Hepatocyte (in vitro differentiated cells): ENCODE measurements around the gene STXBP4. TPM values are rescaled to one million over a fixed set of nuclear protein-coding genes. Genes with fewer than 3 reads are reported as not detected.

Experiments used
- DNase-seq: peaks from one replicate; pipeline ENCODE4 v3.0.0-alpha.2; 2016; ENCODE audit warnings: low spot score
- H2AFZ ChIP-seq: fragments of 200-600 bp; sonication (generic); 2 replicates; pipeline ENCODE4 v1.6.0; 2016; ENCODE audit warnings: antibody characterized with exemption, mild to moderate bottlenecking
- H3K27ac ChIP-seq: fragments of 200-600 bp; sonication (generic); 2 replicates; pipeline ENCODE4 v1.5.1; 2016; ENCODE audit warnings: mild to moderate bottlenecking
- H3K27me3 ChIP-seq: fragments of 200-600 bp; sonication (generic); 2 replicates; pipeline ENCODE4 v1.6.1; 2016
- H3K36me3 ChIP-seq: fragments of 200-600 bp; sonication (generic); replicated peaks from 2 replicates; pipeline ENCODE4 v1.5.1; 2016; ENCODE audit warnings: low read depth; ENCODE audit not compliant: insufficient read depth
- H3K4me1 ChIP-seq: fragments of 200-600 bp; sonication (generic); 2 replicates; pipeline ENCODE4 v1.5.1; 2016; ENCODE audit warnings: mild to moderate bottlenecking, moderate library complexity; ENCODE audit not compliant: insufficient read depth
- H3K4me2 ChIP-seq: fragments of 200-600 bp; sonication (generic); 2 replicates; pipeline ENCODE4 v1.6.0; 2016
- H3K4me3 ChIP-seq: fragments of 200-600 bp; sonication (generic); 2 replicates; pipeline ENCODE4 v1.5.1; 2016; ENCODE audit warnings: mild to moderate bottlenecking
- H3K79me2 ChIP-seq: fragments of 200-600 bp; sonication (generic); 2 replicates; pipeline ENCODE4 v1.6.0; 2017; ENCODE audit warnings: mild to moderate bottlenecking
- H3K9me2 ChIP-seq: fragments of 200-600 bp; sonication (generic); replicated peaks from 2 replicates; pipeline ENCODE4 v1.6.0; 2017; ENCODE audit warnings: mild to moderate bottlenecking; ENCODE audit not compliant: insufficient read depth
- H3K9me3 ChIP-seq: fragments of 200-600 bp; sonication (generic); 2 replicates; pipeline ENCODE4 v1.5.1; 2016; ENCODE audit warnings: low read depth, mild to moderate bottlenecking
- H4K20me1 ChIP-seq: fragments of 200-600 bp; sonication (generic); 2 replicates; pipeline ENCODE4 v1.6.0; 2016; ENCODE audit warnings: mild to moderate bottlenecking; ENCODE audit not compliant: insufficient read depth, poor library complexity, severe bottlenecking
- EZH2 ChIP-seq: fragments of 200-600 bp; sonication (generic); IDR thresholded peaks from 2 replicates; pipeline ENCODE4 v1.6.1; 2016; ENCODE audit warnings: antibody characterized with exemption, mild to moderate bottlenecking, borderline replicate concordance
- EZH2phosphoT487 ChIP-seq: fragments of 200-600 bp; sonication (generic); IDR thresholded peaks from one replicate; pipeline ENCODE4 v1.6.1; 2018; ENCODE audit warnings: antibody characterized with exemption, mild to moderate bottlenecking, low read depth, moderate library complexity; ENCODE audit not compliant: unreplicated experiment, severe bottlenecking
- WGBS: methylation state at CpG from one replicate; pipeline ENCODE4 v1.1.6; 2016; ENCODE audit warnings: low lambda C conversion rate; ENCODE audit errors: missing lambda C conversion rate; 5-methylcytosine and 5-hydroxymethylcytosine counted together
- polyA plus RNA-seq: library from polyadenylated mRNA; unstranded; fragments of >200 nt; fragmentation: Nextera tagmentation; extraction: Ambion mirVana; gene quantifications from 2 replicates; pipeline ENCODE4 v1.2.1, GENCODE V29; 2016
- small RNA-seq: library from RNA; depleted of rRNA; stranded (forward); fragments of <200 nt; gene quantifications from one replicate; pipeline ENCODE3, GENCODE V24; 2014
- total RNA-seq: library from RNA; depleted of rRNA; stranded (reverse); fragments of >200 nt; gene quantifications from 2 replicates; pipeline ENCODE4 v1.2.3, GENCODE V29; 2014
- TF ChIP-seq, protein P1 (sequence below): fragments of 200-600 bp; sonication (generic); IDR thresholded peaks from 2 replicates; pipeline ENCODE4 v1.5.1; 2016; ENCODE audit warnings: antibody characterized with exemption, mild to moderate bottlenecking; ENCODE audit not compliant: poor library complexity

Gene STXBP4
- total and polyA plus RNA-seq, 2 experiments from 2014 or later, result 9.0 to 50.1 TPM

DNA sequence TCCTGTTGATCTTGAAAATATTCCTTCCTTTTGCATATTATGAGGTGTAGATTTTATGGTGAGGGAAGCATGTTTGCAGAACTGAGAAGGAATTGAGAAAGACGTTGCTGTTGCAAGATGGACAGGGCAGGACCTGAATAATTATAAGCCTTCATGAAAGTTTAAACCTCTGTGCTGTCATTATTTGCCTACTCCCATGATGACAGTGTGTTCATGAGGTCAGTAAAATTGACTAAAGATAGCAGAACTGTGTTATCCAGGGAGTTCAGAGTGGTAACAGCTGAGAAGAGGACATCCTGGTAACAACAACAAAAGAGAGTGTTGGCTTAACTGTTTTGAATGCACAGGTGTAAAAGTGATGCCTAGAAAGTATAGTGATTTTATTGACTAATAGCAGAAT is 250.9 kb downstream of the STXBP4 start:
- H3K9me2 ChIP-seq, result no peaks in the 10 kb centered on the region
- no peaks in the 10 kb centered on the region for H3K36me3 ChIP-seq
- WGBS, result 48% methylated on average over 1 of the region's 1 CpG
- no peaks in the 10 kb centered on the region for H4K20me1 ChIP-seq
- DNase-seq, result no peak
- H3K4me2 ChIP-seq, result no peak overlapping the region
- no peaks in the 10 kb centered on the region for H3K4me1 ChIP-seq
- no peak overlapping the region for H3K4me3 ChIP-seq
- H3K27ac ChIP-seq, result no peak overlapping the region
- TF ChIP-seq, protein P1, sequence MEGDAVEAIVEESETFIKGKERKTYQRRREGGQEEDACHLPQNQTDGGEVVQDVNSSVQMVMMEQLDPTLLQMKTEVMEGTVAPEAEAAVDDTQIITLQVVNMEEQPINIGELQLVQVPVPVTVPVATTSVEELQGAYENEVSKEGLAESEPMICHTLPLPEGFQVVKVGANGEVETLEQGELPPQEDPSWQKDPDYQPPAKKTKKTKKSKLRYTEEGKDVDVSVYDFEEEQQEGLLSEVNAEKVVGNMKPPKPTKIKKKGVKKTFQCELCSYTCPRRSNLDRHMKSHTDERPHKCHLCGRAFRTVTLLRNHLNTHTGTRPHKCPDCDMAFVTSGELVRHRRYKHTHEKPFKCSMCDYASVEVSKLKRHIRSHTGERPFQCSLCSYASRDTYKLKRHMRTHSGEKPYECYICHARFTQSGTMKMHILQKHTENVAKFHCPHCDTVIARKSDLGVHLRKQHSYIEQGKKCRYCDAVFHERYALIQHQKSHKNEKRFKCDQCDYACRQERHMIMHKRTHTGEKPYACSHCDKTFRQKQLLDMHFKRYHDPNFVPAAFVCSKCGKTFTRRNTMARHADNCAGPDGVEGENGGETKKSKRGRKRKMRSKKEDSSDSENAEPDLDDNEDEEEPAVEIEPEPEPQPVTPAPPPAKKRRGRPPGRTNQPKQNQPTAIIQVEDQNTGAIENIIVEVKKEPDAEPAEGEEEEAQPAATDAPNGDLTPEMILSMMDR, result no peak
- TF ChIP-seq EZH2 (no peak), EZH2phosphoT487 (no peak)
- H3K79me2 ChIP-seq, result no peaks in the 10 kb centered on the region
- H3K27me3 ChIP-seq, result no peaks in the 10 kb centered on the region
- H3K9me3 ChIP-seq, result no peaks in the 10 kb centered on the region
- H2AFZ ChIP-seq, result no peak overlapping the region

DNA sequence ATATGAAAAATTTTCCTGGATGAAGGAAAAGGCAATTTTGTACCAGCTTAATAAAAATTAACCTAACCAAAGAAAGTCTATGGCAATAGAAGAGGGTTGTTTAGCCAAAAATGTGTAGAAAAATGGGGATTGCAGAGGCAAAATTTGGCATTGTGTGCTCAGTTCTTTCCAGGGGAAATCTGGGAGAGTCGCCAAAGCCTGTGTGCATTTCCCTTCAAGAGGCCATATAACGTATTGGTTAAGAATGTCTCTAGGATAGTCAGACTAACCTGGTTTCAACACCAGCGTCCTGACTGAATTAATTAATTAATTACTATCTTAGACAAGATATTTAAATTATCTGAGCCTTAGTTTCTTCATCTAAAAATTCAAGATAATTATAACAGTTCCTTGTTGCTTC is 251.4 kb downstream of the STXBP4 start:
- Histone ChIP-seq H3K79me2 (no peaks in the 10 kb centered on the region), H3K27me3 (no peaks in the 10 kb centered on the region), H3K9me2 (no peaks in the 10 kb centered on the region), H3K36me3 (no peaks in the 10 kb centered on the region), H3K4me1 (no peaks in the 10 kb centered on the region), H3K9me3 (no peaks in the 10 kb centered on the region), H2AFZ (no peak overlapping the region), H3K4me2 (no peak overlapping the region), H4K20me1 (no peaks in the 10 kb centered on the region), H3K4me3 (no peak overlapping the region), H3K27ac (no peak overlapping the region)
- 70% methylated on average over 3 of the region's 3 CpGs for WGBS
- DNase-seq, result no peak
- TF ChIP-seq EZH2 (no peak), EZH2phosphoT487 (no peak)
- TF ChIP-seq, protein P1, result no peak

Small RNA genes within 50 kb of the gene (small RNA-seq; reads per million reads assigned to genes)
- gene AC007485.1, result not detected

Other genes with a start within 250 kb of the STXBP4 start
- gene TOM1L1, start 67.9 kb upstream of the STXBP4 start, total RNA-seq, result 46.2 and 56.0 TPM in 2 replicates
- gene TOM1L1, start 67.9 kb upstream of the STXBP4 start, polyA plus RNA-seq, result 31.5 and 36.9 TPM in 2 replicates
- gene COX11, start 111 bp upstream of the STXBP4 start, total RNA-seq, result 39.6 and 53.6 TPM in 2 replicates
- gene COX11, start 111 bp upstream of the STXBP4 start, polyA plus RNA-seq, result 33.0 and 35.2 TPM in 2 replicates